HG03135 (cell line): ENCODE data around the gene PRR3.

Experiments used
- ATAC-seq: cut with Tn5 transposase; IDR thresholded peaks from one replicate; pipeline ENCODE4 v1.9.1; 2021; ENCODE audit warnings: mild to moderate bottlenecking, moderate library complexity; ENCODE audit not compliant: unreplicated experiment

PRR3 gene

GRCh38 chr6:30611150-30611855 lies 54.2 kb downstream of the PRR3 start:
- ATAC-seq = no peak

GRCh38 chr6:30611856-30612194 lies 54.7 kb downstream of the PRR3 start:
- no peak for ATAC-seq

GRCh38 chr6:30612213-30612612 lies 55.1 kb downstream of the PRR3 start:
- ATAC-seq = no peak

- no peak for ATAC-seq
These were observed 55.7 kb downstream of the PRR3 start for GRCh38 chr6:30612687-30613248.
